Dermis microvascular lymphatic vessel endothelial cell (primary cell): ENCODE results near the gene CTNNA2. TPM values are rescaled to one million over a fixed set of nuclear protein-coding genes. Genes with fewer than 3 reads are reported as not detected.
A peak's percentile ranks its signal among the peaks of the same experiment; 100 is the strongest.

Experiments
- DNase-seq, 2 donors: peaks; one replicate each; pipeline versions ENCODE4 v3.0.0 to v3.0.0-alpha.2; 2010; ENCODE audit warnings: low read depth in 2 of 2
- total RNA-seq: library from RNA; depleted of rRNA; stranded (reverse); fragments of >200 nt; gene quantifications from 2 replicates; pipeline ENCODE4 v1.2.1, GENCODE V29; 2014

Gene CTNNA2
- total RNA-seq, 1 donor from 2014 or later: not detected

DNA sequence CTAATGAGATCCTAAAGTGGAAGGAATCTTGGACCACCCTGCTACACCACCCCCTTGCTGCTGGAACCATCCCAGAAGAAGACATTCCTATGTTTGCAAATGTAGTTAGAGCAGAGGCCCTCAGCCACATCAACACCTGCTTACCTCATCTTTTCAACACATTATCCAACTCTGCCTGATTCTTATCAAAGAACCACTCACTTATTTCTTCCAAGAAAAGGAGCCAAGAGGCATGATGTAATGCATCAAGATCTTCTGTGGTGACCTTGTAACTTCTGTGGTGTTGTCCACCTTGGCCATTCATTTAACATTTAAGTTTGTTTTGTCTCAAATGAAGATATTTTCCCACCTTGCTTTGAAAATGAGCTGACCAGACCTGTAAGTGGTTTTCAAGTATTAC, 338.1 kb downstream of the CTNNA2 start:
- no peak for DNase-seq

DNA sequence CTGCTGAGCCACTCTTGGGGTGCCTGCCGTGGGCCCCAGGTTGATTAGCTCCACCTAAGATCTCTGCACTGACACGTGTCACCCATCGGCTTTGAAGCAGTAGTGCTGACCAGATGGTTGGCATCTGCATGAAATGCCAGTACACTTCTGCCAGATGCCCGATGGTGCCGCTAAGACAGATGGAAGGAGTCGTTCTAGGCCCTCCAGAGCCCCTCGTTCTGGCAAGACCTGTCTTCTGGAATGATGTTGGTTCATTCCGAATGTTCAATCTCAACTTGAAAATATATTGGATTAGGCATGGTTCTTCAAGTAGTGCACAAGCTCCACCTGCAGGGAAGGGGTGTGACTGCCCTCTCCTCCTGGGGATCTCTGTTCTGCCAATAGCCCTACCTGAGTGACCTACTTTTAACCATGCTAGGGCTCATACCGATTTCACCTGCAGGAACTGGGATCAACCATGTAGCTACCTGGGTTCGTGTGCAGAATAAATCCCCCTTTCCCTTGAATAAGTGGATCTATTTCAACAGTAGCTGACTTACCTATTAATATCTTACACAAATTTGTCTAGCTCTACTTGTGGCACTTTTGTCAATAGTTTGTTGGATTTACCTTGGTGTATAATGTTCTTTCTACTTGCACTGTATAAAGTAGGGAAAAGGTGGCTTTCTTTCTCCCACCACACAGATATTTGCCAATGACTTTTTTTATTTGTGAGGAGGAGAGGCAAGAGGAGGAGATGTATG, 342.6 kb downstream of the CTNNA2 start:
- no peak for DNase-seq

DNA sequence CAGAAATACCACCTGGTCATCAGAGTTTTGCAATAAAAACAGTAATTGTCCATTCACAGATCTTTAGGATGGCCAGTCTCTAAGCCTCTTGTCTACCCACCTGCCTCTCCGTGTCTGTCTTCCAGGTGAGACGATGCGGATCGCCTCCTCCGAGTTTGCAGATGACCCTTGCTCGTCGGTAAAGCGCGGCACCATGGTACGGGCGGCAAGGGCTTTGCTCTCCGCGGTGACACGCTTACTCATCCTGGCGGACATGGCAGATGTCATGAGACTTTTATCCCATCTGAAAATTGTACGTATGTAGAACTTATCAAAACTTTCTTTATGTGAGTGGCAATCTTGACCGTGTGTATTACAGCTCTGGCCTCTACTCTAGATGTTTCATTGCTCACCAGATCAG, 345.0 kb downstream of the CTNNA2 start:
- no peak for DNase-seq

DNA sequence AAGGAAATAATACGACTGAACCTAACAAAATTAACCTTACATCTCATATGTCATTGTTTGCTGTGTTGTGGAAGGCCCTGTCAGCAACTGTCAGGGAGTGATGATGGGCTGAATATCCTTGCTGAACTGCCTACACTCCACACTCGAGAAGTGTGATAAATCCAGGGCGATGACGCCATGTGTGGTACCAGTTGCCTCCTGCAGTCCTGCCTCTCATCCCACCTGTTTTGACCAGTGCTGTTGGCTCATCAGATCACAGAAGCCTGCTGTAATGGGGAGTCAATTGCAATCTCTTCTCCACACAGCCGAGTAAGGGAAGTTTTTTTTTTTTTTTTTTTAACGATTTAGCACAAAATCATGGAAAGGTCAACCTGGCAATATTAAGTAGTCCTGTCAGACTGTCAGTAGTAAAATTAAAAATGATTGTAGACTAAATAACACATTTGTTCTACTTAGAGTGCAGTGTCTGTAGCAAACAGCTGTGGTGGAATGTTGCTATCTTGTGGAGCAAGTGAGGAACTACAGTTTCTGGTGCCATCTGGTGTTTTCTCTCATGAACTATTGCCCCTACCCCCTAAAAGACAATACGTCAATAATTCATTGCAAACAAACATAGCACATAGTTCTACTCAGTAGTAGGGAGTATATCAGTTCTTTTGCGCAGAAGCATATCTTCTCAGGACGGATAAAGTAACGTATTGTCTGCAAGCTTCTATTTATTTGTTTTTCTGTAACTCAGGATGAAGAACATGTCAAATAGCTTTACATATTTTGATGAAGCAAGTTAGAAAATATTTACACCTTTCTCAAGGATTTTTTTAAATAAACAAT, 347.6 kb downstream of the CTNNA2 start:
- no peak for DNase-seq

DNA sequence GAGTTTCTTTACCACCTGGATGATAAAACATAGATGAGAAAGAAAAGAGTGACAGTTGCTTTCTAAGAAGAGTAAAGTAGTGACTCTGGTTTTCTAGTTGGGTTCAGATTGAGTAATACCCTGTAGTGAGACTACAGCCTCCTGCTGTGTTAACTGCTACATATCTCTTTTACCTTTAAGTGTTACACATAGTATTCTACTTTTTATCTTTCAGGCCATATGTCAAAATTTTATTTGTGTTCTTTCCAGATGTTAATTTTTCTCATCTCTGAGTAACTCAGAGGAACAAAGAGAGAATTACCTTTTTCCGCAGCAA, 348.2 kb downstream of the CTNNA2 start:
- no peak for DNase-seq

DNA sequence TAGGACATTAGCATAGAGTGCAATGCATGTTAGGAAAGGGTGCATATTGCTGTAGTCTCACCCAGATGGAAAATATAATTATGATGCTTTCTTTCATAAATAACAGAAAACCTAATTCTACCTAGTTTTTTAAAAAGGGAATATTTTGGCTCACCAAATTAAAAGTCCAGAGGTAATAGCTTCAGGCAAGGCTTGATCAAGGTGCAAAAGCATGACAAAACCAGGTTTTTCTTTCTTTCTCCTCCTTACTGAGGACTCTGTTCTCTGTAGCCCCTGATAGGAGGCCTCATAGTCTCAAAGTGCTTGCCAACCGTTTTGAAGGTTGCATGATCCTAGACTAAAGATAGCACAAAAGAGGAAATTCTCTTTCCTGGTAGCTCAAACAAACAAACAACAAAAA, 349.9 kb downstream of the CTNNA2 start:
- no peak for DNase-seq

DNA sequence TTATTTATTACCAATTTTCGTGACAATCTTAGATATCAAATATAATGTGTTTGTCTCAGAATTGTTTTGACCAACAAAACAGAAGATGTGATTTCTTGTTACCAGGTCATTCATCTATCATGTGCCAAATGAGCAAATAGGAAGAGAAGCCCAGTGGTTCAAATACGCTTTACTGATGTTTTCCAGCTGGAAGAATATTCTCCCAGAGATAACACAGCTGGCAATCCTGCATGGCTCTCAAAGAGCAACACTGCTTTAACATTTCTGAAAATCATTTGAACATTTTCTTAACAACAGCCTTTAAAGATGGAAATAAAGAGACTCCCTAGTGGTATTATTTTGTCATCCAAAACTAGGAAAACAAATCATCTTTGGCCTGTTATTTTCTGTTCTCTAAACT, 359.8 kb downstream of the CTNNA2 start:
- no peak for DNase-seq

DNA sequence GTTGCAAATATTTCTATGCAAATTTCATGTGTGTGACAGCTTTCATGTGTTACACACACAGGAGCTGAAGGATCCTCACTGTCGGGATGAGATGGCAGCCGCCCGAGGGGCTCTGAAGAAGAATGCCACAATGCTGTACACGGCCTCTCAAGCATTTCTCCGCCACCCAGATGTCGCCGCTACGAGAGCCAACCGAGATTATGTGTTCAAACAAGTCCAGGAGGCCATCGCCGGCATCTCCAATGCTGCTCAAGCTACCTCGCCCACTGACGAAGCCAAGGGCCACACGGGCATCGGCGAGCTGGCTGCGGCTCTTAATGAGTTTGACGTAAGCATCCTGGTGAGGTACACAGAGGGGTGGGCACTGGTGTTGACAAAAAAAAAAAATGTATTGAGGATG, 361.2 kb downstream of the CTNNA2 start:
- no peak for DNase-seq

DNA sequence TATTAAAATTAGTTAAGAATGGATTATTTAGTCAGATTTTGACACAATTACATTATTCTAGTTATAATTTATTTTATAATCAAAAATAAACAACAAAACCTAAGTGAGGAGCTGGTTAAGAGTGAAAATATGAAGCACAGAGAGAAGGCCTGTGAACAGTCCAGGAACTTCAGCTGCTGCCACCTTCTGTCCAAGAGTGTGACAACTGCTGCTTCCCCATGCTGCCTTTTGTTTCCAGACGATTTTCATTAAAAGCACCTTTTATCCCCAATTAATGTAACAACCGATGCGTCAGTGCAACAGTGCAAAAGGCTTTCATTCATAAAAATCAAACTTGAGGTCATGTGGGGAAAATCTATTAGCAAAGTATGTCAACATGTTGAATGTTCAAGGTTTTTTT, 363.6 kb downstream of the CTNNA2 start:
- DNase-seq: no peak

DNA sequence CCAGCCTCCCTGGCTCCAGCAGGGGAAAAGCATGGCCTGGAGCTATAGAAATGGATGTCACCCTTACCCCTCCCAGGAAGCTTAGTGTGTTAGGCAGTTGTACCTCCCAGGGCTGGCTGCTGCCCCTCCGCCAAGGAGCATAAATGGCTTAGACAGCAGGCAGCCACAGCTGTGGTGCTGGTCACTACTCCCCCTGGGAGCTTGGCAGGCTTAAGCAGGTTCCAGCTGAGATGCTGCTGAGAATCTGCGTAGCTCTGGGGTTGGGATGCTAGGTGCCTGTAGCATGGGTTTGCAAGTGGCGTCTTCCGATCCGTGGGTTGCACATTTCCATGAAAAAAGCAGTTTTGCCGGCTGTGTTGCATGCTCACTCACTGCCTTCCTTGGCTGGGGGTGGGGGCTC, 369.7 kb downstream of the CTNNA2 start:
- no peak for DNase-seq

DNA sequence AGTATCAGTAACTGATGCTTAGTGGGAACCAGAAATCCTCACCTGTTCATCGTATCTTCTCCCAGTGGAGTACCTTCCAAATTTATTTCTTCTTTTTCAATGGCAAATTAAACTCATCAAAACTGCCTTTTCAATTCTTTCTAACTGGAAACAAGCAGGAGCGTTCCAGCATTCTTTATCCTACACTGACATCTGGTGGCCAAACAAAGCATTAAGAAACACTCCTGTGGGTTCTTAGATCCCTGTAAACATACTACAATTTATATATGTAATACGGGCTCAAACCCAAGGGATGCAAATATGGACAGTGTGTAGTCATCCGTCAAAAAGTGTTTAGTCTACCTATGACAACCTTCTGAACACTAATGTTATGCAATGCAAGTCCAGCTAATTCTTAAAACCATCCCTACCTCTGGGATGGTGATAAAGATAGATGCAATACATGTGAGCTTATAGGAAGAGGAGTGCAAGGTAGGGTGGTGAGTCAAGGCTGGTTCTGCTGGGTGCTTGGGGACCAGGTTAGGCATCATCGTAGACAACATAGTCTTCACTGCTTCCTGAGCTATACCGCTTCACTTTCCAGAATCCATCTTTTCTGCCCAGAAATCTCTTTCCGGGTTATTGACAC, 375.0 kb downstream of the CTNNA2 start:
- peak; percentile 44 to 66 for DNase-seq

DNA sequence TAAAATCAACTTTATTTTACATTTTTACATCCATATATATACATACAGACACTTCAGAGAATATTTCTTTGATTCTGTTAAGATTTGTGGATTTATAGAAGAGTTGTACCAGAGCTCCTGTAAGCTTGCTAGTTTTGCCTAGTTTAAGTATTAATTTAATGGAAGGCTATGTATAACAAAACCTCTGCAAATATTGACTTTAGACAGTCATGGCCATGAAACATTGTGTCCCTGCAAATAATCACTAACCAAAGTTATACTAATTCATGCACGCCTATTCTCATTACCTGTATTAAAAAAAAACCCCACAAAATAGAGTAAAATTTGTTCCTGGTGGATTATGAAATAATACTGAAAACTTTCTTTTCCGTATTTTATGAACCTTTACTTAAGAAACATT, 379.3 kb downstream of the CTNNA2 start:
- DNase-seq: no peak

DNA sequence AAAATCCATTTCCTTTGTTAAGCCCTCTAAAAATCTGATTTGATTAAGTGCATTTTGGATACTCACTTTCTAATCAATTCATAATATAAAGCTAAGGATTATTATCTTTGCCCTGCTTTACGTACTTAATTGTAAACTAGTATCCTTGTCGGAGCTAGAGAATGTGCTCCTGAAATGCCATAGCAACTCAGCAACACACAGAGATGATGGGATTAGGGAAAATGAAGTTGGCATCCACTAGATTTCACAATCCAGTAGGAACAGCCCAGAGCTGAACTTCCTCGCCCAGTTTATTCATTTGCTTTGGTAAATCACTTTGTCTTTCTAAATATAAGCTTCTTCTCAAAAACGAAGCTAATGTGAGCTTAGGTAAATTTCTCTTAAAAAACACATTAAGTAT, 386.3 kb downstream of the CTNNA2 start:
- no peak for DNase-seq

DNA sequence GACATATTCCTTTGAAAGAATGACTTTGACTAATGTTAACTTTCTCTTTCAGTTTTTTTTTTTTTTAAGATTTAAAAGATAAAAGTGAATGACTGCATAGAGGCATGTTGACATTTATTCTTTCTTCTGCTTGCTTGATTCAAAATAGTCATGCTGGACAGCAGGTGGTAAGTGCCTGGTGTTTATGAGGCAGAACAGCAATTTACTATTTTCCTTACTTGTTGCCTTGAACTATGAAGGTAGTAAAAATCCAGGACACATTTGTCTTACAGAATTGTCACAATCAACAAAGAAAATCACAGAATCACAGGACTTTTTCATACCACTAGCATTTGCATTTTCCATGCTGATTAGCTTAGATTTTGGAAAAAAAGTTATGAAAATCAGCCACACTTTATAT, 388.3 kb downstream of the CTNNA2 start:
- DNase-seq: no peak

DNA sequence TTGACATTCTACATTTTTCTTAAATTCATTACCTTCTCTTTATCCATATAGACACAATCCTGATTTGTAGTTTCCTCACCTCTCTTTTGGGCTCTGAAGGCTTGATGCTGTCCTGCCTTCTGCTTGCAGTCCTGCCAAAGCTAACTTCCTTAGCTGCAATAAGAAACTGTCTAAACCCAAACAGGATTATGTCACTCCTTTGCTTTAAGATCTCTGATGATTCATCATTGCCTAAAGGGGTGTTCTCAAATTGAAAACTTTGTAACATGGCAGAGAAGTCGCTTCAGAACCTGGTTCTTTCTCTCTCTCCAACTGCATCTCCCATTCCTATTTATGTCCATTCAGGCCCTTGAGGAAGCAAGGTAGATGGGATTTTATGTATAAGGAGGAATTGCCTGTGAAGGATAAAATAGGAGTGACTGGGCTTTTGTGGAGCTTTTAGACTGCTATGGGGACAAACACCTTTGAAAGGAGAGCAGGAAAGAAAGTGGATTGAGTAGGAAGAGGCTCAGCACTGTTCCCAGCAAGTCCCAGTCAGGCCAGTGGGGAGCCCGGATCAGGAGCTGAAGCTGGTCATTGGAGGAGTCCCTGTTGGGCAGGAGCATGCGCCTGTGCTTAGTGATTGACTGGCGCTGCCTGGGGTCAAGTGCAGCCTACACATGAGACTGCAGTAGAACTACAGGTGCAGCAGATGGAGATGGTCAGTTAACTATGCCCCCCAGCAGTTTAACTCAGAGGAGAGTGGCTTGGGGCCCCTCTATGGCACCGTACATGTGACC, 390.6 kb downstream of the CTNNA2 start:
- no peak for DNase-seq

DNA sequence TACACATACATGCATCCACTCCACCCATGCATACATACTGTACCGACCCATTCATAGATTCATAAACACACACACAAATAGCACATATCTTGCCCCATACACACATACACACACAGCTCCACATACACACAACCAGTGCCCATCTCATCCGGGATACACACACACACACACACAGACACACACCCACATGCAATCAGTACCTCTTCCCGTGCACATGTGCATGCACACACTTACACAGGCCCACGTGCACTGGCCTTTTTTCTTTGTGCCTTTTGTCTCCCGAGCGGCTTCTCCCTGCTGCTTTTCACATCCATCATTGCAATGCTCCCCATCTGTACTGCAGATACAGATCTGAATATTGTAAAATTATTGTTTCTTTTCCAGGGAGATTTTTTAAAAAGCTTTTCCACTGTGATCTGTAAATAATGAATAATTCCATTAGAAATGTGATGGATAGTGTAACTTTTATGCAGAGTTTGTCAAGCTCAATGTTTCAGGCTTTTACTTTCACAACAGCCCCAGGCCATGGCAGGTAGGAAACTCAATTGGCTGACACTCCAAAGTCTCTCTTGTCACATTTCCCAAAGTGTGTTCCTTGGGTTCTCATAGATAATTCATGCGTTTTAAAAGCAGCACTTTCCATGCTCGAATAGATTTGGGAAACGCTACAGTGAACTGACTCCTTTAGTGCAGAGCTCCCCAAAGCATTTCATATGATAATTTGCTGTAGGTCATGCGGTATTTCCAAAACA, 393.5 kb downstream of the CTNNA2 start:
- no peak for DNase-seq

DNA sequence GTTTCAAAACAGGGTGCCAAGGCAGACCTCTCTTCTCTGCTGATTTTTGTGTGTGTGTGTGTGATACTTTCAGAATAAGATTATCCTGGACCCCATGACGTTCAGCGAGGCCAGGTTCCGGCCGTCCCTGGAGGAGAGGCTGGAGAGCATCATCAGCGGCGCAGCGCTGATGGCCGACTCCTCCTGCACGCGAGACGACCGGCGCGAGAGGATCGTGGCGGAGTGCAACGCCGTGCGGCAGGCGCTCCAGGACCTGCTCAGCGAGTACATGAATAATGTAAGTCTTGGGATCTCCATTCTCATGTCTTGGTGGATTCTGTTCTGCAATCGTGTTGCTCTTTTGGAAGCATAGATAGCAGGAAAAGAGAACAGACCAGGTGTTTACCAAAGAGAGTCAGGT, 396.7 kb downstream of the CTNNA2 start:
- DNase-seq: no peak

DNA sequence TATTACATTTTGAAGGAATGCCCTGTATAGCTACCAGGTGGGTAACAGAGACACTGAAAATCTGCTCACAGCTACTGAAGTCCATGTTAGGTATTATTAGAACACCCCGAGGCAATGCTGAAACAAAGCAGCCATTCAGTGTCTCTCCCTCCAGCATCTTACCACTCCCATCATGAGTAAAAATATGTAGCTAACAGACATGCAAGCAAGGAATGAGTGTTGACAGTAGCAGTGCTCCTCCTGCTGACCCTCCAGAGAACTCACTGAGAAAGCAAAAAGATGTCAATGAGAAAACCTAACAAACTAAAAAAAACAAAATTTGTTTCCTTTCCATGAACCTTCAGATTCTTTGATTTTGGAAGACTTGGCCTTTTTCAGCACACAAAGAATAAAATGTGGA, 397.8 kb downstream of the CTNNA2 start:
- DNase-seq: no peak

DNA sequence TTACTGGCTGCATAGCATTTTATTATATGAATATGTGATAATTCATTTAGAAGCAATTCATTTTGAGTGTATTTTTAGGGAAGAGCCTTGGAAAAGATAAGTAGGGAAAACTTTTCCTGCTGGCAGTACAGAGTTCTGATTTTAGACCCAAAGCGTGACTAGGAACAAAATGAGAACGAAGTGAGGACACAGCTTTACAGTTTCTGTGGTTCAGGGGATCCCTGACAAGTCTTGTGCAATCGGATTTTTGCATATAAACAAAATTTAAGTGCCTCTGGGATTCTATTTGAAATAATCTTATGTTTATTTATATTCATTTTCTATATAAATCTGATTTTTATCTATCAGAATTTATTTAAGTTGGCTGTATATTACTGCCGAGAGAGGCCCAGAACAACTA, 402.6 kb downstream of the CTNNA2 start:
- DNase-seq: no peak

DNA sequence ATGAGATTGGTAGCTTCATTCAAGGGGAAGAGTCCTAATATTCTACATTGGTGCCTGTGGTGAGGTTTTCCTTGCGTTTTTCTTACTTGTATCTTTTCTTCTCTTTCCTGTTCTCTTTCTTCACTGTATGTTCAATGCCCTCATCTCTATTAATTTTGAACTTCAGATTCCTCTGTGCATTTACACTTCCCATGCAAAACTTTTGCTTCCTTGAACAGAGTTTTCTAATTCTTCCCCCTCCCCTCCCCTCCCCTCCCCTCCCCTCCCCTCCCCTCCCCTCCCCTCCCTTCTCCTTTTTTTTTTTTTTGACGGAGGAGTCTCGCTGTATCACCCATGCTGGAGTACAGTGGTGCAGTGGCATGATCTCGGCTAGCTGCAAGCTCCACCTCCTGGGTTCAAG, 403.4 kb downstream of the CTNNA2 start:
- DNase-seq: no peak

DNA sequence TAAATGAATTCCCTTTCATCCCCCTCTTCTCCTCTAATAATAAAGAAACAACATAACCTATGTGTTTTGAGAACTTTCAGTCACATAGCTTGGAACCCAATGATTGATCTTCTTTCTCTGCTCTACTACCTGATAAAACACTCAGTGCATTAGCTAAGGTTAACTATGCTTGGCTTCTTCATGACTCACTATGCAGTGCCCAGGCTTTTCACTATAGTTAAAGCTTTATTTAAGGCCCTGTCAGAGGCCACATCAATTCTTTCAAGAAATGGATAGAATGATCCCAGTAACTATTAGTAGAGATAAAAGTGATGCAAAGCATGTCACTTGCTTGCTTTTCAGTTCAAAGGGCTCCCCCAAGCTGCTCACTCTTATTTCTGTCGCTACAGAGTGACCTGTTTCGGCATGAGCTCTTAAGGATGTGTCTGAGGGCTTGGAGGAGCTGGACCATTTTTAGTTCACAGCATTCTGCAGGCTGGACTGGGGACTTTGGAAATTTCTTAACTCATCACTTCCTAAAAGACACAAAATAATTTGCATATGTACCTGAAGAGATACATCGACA, 407.7 kb downstream of the CTNNA2 start:
- no peak for DNase-seq
